ENCODE measurements around the gene GTSE1.

Gene GTSE1

DNA sequence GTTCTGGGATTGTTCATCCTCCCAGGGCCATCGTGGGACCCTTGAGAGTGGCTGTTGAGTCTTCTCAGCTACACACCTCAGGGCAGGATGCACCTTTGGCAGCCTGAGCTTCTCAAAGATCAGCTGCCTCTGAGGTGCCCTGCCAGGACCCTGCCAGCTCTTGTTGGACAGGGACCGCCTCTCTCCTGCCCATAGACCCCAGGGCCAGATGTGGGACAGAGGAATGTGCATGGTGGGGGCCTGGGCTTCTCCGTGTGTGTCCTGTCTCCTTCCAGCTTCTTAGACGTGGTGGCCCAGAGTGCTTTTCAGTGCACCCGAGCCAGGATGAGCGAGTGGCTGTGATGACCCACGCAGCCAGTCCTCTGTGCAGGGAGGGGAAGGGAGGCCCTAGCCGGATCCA lies 32.9 kb downstream of the GTSE1 start:
- DNase-seq, result no peak

DNA sequence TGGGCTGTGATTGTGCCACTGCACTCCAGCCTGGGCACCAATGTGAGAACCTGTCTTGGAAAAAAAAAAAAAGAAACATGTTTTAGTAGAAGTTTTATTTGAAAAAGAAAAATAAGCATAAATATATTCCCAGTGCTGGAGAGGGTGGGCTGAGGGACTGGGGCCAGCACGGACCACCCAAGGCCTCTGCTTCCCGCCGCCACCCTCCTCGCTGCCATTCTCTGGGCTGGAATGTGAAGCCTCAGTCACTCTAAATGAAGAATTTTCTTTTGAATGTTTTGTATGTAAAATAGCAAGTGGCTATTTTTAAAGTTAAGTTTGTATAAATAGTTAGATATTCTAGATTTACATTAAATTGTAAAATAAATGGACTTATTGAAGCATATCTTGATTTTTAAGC lies 33.8 kb downstream of the GTSE1 start:
- DNase-seq, result no peak

DNA sequence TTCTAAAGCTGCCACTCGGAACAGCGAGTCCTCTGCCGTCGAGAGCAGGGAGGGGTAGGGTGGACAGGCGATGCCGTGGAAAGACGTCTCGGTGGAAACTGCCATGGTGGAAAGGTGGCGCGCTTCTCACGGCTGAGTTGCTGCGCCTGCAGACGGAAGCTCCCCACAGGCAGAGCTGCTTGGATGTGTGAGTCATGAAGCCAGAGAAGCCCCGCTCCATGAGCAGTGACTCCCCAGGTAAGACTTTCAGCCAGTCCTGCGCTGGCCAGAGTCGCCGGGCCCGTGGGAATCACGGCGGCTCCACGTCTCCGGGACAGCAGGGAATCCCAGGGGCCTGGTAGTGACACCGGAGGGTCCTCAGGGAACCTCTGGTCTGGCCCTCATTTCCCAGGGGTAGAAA lies 34.8 kb downstream of the GTSE1 start:
- no peak for DNase-seq

DNA sequence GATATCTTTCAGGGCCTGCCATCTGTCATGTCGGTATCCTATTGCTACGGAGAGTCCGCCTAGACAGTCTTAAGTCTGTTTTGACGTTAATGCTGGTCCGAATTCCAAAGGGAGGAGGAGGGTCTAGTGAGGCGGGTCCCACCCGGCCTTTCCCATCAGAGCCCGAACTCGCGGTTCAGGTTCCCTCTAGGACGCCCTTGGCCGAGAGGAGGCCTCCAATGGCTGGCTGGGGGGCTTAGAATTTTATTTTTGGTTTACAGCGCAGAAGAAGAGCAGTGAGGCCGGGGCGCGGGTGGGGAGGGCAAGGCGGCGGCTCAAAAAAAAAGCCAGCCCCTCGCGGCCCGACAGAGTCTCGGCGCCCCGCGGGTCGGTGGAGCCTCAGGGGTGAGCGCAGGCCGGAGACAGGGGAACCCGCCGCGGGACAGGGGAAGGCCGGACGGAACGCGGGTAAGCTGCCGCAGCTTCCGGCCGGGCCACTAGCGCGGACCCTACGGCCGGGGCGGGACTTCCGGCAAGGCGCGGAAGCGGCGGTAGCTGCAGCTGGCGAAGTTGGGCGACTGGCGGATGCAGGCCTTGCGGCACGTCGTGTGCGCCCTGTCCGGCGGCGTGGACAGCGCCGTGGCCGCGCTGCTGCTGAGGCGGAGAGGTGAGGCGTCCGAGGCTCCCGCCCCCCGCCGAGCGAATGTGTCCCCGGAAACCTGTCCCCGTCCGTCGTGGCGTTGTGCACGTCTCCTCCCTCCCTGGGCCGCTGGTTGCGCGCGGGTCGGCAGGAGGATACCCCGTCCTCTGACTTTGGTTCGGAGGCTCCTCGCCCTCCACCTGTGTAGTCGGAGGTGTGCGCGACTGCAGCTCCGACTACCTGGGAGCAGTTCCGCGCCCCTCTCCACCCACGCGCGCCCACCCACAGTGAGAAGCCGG lies 38.8 kb downstream of the GTSE1 start, which contains the start of gene TRMU:
Gene TRMU (plus strand): TSS at position 514 of the 918 bp plus-strand sequence. CDS start 51 bp downstream, at position 565.
- peak; percentile 87 for DNase-seq

DNA sequence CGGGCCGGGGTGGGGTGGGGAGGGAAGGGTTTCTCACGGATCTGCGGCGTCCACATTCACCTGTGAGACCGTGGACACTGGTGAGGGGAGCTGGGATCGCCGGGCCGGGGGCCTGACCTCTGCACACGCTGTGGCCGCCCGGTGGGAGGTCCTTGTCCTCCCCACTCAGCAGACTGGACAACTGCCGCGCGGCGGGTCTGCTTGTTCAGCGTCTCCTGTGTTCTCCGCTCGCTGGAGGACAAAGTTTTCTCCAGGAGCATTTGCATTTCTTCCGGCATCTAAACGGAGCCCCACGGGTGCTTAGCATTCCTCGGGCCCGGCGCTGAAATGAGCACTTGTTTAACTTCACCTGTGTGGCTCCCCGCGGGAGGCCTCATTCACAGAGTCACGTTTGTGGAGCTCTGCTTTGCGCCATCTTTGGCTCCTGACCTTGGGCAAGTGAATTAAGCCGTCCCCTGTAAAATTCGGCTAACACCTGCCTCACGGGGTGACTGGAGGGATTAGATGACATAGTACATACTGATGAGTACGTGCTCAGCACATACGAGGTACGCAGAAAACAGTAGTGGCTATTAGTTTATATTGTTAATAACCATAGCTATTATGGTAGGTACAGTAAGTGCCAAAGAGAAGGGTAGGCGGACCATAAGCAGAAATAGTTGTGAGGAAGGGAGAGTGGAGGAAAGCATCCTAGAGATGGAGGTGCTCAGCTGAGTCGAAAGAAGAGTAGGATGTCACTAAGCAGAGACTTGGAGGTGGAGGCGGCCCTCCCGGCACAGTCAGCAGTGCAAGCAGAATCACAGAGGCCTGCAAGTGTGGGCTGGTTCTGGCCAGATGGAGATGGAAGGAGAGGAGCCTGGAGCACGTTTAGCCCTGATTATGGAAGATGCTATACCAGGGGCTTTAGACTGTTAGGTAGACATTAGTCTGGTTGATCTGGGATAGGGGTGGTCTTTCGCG lies 39.7 kb downstream of the GTSE1 start:
- no peak for DNase-seq

DNA sequence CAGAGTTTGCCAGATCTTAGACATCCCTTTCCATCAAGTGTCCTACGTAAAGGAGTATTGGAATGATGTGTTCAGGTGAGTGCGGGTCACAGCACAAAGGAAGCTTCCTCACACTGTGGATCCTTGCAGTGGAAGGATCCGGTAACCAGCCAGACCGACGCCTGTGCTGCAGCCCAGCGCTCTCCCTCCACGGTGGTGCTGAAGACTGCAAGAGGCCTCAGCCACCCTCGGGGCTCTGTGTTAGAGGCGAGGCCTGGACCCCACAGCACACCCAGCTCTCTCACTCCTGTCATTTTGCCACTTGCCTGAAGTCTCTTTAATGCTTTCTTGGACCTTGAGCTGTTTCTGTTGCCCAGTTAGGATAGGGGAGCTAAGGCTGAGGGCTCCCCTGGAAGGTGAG lies 41.2 kb downstream of the GTSE1 start:
- no peak for DNase-seq

DNA sequence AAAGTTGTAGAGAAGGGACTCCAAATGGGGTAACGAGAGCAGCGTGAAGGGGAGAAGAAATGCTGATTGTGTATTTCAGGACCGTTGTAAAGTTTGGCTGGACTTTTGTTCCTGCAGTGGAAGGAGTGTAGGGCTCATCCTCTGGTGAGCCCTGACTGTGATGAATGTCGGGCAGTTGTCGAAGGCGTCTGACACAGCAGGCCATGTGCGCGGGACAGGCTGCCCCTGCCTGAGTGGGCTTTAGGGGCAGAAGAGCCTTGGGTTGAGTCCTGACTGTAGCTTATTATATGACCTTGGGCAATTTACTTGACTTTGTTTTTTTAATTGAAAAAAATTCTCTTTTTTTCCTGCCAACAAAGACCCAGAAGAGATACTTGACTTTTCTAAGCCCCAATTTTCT lies 42.0 kb downstream of the GTSE1 start:
- no peak for DNase-seq

DNA sequence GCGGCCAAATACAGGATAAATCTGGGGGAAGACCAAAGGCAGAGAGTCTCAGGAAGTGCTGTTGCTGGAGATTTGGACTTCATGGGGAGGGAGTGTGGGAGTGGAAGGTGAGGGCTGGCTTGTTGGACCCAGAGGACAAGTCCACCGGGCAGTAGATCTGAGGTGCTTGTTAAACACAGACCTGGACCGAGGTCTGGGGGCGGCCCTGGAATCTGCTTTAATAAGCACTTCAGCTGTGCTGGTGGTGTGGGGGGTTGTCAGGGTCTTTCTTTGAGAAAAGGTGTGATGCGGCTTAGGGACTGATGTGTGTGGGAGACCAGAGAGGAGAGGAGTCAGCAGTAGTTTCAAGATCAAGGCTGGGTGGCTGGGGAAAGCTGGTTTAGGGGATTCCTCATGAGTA lies 43.3 kb downstream of the GTSE1 start:
- DNase-seq, result no peak

DNA sequence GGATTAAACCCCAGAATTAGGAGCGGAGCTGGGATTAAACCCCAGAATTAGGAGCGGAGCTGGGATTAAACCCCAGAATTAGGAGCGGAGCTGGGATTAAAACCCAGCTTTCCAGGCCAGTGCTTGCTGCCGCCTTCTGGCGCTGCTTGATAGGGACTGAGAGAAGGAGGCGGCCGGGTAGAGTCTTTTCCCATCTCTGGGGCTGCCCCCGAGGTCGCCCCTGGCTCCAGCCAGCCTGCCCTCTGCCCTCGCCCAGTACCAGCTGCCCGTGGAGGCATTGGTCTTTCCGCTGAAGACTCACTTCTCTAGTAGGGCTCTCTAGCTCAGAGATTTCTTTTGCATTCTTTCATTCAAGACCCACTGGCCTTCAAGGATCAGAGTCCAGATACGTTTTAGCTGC lies 44.0 kb downstream of the GTSE1 start:
- DNase-seq, result no peak

DNA sequence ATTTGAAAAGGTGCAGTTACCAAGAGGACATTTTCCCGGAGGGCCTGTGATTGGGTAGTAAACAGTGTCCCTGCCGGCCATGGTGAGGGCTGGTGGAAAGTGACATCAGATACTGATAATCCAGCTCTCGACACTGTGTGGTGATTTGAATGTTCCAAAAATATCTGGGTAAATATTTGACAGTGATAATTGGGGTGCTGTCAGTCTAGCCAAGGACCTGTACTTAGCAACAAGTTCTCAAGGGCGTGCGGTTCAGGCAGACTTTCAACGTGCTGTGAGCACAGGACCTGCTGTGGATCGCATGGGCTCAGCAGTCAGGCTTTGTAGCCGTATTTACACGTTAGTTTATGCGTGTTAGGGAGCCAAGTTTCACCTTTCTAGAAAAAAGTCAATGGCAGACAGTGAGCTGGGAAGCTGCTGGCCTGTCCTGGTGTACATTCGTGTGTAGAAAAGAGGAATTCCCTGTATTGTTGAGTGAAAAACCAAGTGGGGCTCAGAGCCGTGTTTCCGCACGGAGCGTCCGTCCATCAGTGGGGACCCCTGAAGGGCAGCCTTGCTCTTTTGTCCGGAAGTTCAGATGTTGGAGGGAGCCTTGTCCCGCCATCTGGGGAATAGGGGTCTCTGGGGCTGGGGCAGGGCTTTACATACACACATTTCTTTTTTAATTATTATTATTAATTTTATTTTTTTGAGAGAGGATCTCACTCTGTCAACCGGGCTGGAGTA lies 50.2 kb downstream of the GTSE1 start:
- DNase-seq, result no peak

DNA sequence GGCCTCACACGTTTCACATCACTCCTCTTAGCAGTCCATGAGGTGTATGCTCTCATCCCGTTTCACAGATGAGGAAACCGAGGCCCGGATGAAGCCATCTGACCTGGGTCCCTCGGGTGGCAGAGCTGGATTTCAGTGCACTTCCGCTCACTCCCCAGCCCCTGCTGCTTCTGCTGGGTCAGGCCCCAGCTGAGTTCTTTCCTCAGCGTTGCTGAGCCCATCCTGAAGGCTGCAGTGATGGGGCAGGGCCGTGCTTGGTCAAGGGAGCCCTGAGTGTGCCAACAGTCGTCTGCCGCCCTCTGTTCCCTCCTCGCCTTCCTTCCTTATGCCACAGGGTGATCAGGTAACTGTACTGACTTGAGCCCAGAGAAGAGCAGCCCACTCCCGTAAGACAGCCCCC lies 51.0 kb downstream of the GTSE1 start:
- DNase-seq, result no peak

DNA sequence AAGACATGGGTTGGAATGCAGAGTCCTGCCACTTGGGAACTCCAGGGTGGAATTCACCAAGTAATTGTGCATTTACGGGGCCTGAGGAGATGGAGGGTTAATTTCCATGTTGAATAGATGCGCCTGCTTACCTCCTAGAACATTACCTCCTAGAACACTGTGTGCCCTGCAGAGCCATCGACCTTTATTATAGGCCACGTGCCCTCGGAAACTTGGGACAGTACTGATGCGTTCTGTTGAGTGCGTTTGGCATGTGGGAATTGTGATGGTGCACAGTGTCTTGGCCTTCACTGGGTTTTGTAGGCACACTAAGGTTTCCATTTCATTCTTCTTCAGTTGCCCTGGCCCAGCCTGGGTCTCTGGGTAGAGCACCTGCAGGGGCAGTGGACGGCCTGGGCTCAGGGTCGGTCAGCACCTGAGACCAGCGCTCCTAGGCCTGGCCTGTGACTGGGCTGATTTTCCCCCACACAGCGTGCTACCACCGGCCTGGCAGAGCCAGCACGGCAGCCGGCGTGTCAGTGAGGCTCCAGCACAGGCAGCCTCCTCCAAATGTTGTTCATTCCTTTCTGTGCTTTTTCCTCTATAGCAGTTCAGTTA lies 51.5 kb downstream of the GTSE1 start:
- DNase-seq, result no peak

DNA sequence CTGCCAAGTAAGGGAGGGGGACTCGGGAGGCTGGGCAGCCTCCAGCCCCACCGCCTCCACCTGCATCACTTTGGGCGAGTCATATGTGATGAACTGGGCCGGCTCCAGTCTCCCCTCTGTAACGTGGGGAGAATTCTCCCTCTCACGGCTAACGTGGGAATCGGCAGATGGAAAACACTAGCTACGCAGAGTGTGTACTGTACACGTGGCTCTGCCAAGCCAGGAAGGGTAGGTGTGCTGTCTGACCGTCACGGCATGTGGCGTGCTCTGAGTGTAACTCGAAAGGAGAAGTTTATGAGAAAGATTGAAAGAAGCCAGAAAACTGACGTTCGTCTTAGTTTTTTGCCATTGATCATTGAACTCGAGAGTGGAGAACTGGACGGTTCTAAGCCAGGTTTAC lies 52.6 kb downstream of the GTSE1 start:
- DNase-seq, result no peak

DNA sequence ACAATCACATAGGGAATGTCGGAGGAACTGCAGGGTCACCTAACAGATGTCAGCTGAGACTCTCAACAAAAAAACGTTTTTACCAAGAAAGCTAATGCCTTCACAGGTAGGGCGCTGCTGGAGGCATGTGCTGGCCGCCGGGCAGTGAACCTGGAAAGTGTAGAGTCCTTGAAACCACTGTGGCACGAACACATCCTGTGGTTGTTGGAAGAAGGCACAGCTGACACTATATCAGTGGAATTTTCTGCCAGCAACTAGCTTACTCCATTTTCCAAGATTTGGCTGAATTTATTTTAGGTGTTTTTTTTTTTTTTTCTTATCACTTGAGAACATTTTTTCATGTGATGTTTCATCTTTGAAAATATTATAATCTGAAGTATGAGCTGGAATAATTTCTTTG lies 53.0 kb downstream of the GTSE1 start:
- DNase-seq, result no peak

DNA sequence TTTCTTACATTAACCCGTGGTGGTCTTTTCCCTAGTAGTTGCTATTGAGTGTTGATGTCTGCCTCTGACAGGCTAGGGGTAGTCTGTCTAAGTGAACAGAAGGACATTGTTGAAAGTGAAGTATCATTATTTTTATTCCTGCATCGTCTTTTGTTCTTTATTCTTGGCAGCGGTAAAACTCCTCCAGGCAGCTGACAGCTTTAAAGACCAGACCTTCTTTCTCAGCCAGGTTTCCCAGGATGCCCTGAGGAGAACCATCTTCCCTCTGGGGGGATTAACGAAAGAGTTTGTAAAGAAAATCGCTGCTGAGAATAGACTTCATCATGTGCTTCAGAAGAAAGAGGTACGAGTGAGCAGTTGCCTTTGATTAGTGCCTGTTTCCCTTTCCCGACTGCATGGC lies 53.5 kb downstream of the GTSE1 start:
- DNase-seq, result no peak

DNA sequence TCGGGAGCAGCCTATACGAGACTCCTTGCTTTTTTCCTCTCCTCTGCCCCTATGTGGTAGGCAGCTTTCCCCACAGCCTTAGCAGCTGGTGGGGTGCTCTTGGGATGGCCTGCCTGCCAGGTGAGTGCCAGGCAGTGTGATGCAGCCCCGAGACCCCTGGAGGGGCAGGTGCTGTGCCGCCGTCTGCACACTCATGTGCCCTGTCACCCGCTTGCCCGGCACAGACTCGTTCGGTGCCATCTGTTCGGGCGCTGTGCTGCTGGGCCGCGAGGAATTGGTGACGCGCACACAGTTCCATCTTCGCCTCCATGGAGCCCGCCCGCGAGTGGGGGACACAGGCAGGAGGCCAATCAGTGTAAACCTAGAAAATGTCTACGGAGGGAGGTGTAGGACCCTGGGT lies 54.0 kb downstream of the GTSE1 start:
- DNase-seq, result no peak

DNA sequence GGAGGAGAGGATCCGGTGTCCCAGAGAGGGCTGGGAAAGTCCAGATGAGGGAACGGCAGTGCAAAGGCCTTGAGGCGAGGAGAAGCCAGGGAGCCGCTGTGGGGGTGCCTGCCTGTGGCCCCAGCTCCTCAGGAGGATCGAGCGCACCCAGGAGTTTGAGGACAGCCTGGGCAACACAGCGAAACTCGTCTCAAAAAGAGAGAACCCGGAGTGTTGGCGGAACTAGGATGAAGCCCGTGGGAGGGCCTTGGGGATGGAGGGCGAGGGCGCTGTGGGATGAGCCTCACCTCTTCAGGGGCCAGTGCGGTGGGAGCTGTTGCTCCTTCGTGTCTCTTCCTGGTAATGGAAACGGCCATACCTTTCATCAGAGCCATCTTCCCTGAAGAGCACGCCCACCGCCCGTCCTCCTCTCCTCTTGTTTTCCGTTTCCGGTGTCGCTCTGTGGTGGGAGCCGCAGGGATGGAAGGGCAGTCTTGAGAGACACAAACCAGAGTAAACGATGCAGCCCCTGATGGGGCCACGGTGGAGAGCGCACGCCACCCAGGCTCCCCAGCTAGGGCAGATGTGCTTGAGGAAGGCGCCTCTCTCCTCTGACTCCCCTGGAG lies 54.6 kb downstream of the GTSE1 start:
- DNase-seq, result no peak

DNA sequence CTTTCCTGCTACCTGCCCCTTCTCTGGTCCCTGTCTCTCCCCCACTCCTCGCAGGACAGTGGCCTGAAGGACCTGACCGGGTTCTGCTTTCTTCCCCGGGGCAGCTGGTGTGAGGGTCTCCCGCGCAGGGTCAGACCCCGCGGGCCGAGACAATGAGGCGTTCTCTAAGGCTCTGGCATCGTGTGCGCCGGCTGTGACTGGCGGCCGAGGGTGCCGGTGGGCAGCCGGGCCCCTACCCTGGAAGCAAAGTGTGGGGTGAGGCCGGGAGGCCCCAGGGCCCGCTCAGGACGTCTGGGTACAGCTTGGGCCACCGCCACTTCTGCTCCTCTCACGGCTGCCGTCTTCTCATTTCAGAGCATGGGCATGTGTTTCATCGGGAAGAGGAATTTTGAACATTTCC lies 55.1 kb downstream of the GTSE1 start:
- no peak for DNase-seq

DNA sequence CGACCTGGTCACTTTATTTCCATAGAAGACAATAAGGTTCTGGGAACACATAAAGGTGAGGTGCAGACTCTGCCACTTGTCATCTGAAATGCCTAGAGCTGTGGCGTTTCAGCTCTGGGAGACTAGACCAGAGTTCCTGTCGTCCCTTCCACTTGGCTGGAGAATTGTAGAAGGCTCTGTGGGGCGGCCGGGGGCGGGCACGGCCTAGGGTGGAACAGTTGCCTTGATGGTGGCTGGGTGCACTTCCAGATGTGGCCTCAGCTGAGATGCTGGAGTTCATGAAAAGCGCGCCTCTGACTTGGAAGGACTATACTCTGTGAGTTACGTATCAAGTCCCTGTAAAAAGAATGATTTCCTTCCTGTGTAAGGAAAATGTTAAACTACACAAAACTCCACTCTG lies 55.6 kb downstream of the GTSE1 start:
- DNase-seq, result no peak

DNA sequence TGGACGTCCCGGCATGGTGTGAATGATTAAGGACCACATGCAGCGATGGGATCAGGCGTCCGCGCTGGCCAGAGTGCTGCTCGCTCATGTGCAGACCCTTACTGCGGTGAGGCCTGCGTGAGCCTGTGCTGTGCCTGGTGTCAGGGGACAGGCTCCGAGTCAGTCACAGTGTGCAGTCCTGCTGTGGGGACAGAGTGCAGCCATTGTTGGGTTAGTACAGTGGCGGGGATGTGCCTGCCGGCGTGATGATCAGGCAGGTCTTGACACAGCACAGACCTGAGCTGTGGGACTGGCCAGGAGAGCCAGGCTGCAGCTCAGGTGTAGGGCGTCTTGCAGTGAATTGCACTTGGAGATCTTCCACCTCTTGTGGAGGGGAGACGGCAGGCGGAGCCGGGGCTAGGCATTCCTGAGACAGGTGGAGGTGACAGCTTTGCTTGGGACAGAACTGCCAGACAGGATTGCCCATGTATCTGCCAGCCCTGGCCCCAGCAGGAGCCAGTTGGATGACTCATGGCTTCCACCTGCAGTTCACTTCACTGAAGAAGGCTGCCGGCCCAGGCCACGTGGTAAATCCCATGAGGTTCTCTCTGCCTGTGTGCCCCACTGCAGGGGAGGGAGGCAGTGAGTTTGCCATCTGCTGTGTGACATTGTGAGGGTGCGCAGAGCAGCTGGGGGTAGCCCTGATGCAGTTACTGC lies 56.2 kb downstream of the GTSE1 start:
- DNase-seq, result no peak

DNA sequence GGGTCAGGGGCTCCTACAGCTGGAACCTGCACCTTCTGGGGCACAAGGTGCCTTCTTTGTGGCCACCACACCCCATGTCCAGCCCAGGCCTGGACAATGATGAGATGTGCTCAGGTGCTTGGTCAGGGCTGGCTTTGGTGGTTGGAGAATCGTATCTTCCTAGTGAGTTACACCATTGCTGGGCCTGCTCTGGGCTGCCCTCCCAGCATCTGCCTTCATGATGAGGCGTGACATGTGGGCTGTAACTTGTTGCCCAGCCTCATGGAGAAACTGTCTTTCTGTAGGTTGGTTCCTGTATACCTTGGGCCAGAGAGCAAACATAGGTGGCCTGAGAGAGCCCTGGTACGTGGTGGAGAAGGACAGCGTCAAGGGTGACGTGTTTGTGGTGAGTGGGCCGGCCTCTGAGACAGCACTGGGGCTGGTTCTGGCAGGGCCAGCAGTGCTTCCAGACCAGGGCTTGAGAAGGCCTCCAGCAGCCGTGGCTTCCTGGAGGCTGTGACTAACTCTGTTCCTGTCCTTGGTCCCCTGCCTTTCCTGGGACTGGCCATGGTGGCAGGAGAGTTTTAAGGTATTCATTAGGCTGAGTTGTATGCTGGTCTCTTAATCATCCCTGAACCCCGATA lies 56.9 kb downstream of the GTSE1 start:
- no peak for DNase-seq

Data from midbrain (tissue), 1 donor.